ENCODE results near the gene CEP85L. TPM values are rescaled to one million over a fixed set of nuclear protein-coding genes. Genes with fewer than 3 reads are reported as not detected.

Gene CEP85L
- total RNA-seq, 1 experiment from 2014 or later, result 4.9 TPM

DNA sequence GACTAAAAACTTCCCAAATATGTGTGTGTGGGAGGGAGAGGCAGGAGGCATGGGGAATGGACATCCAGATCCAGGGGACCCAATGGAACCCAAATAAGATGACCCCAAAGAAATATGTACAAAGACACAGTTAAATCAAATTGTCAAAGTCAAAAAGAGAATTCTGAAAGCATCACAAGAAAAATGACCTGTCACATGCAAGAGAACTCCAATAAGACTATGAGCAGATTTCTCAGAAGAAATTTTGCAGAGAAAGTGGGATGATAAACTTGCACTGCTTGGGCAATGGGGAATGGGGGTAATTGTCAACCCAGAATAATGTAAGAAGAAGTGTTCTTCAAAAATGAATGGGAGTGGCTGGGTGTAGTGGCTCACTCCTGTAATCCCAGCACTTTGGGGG lies 162.8 kb downstream of the CEP85L start:
- TF ChIP-seq, protein P1, sequence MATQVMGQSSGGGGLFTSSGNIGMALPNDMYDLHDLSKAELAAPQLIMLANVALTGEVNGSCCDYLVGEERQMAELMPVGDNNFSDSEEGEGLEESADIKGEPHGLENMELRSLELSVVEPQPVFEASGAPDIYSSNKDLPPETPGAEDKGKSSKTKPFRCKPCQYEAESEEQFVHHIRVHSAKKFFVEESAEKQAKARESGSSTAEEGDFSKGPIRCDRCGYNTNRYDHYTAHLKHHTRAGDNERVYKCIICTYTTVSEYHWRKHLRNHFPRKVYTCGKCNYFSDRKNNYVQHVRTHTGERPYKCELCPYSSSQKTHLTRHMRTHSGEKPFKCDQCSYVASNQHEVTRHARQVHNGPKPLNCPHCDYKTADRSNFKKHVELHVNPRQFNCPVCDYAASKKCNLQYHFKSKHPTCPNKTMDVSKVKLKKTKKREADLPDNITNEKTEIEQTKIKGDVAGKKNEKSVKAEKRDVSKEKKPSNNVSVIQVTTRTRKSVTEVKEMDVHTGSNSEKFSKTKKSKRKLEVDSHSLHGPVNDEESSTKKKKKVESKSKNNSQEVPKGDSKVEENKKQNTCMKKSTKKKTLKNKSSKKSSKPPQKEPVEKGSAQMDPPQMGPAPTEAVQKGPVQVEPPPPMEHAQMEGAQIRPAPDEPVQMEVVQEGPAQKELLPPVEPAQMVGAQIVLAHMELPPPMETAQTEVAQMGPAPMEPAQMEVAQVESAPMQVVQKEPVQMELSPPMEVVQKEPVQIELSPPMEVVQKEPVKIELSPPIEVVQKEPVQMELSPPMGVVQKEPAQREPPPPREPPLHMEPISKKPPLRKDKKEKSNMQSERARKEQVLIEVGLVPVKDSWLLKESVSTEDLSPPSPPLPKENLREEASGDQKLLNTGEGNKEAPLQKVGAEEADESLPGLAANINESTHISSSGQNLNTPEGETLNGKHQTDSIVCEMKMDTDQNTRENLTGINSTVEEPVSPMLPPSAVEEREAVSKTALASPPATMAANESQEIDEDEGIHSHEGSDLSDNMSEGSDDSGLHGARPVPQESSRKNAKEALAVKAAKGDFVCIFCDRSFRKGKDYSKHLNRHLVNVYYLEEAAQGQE (IDR thresholded peaks at IDR 0.05; ENCODE audit: low read depth), result no peak
- no peak for TF ChIP-seq ZFX (IDR thresholded peaks at IDR 0.05)
- no peak for TF ChIP-seq ZNF274 (IDR thresholded peaks at IDR 0.05; ENCODE audit: low read depth, low read length)
- Histone ChIP-seq H3K9me3 (ENCODE audit: control insufficient read depth in 1 of 2, insufficient read depth in 1 of 2, low read depth in 1 of 2, low read length in 2 of 2) (no peaks in the 10 kb centered on the region), H2AFZ (ENCODE audit: low read depth, low read length, poor library complexity, severe bottlenecking) (no peak overlapping the region), H3K36me3 (ENCODE audit: control insufficient read depth in 1 of 2, insufficient read depth in 2 of 2, low read length in 2 of 2) (no peaks in the 10 kb centered on the region), H3K79me2 (ENCODE audit: insufficient read depth, low read length) (no peaks in the 10 kb centered on the region), H3K9ac (ENCODE audit: low read length) (no peak overlapping the region), H3K27me3 (ENCODE audit: insufficient read depth, low read length) (no peaks in the 10 kb centered on the region), H3K27ac (ENCODE audit: low read depth, low read length) (no peak overlapping the region), H4K20me1 (ENCODE audit: insufficient read depth) (no peaks in the 10 kb centered on the region), H3K9me2 (ENCODE audit: insufficient read depth) (no peaks in the 10 kb centered on the region; the same call in 1 of the 2 replicates), H3K4me1 (ENCODE audit: control insufficient read depth in 1 of 2, insufficient read depth in 2 of 2, low read length in 2 of 2) (no peaks in the 10 kb centered on the region), H3K4me3 (replicated peaks in 1 of 2; ENCODE audit: low read depth in 1 of 2, low read length in 2 of 2) (no peak overlapping the region), H3K4me2 (ENCODE audit: low read length) (no peak overlapping the region)
- POLR2A ChIA-PET, result no interaction called here
- DNase-seq (ENCODE audit: low read depth, low spot score) (no peak), ATAC-seq (no peak)
- BruUV-seq (replicated peaks), result no TSS peak
- RAD21 ChIA-PET (ENCODE audit: low non-redundant PET in 1 of 2, low total read pairs in 2 of 2, uncharacterized antibody in 2 of 2, unreplicated experiment in 2 of 2), result no interaction called here
- CTCF ChIA-PET, result no interaction called here
- intact Hi-C loops (cut with micrococcal nuclease), result no loop called here

DNA sequence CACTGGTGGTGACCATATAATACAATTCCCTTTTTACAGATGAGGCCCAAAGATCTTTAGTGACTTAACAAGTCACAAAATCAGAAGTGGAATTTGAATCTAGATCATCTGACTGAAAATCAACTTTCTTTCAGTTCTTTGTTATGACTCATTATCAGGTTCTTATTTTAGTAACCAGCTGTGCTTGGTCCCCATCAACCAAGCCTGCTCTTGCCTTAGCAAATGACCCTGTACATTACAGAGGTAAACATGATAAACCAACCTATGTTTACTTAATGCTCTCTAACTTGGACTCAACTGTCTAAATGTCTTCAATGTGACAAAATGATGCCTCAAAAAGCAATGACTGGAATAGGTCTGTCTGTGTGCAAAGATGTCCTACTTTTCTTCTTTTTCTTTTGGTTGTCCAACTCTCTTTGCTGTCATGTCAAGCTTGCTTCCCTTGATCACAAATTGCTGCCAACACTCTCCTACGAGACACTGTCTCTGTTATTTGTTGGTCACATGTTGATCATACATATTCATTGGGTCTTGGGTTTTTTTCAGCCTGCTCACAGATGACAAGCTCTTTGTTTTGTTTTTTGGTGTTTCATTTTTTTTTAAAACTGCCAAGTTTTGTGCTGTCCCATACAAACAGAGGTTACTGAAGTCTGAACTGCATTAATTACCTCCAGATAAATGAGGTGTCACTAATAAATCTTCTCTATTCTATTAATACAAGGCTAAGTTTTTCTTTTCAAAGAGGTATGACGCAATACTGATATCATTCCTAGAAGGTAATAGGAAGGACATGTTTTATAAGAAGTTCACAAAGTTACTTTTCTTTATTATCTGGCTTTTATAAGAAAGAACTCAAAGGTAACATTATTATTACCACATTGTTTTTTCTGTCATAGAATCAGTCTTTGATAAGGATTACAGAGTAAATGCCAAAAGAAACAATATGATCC lies 165.5 kb downstream of the CEP85L start:
- intact Hi-C loops (cut with micrococcal nuclease), result no loop called here

More for the DNA sequence above, 165.5 kb downstream of the CEP85L start:
- ATAC-seq, result no peak
- H3K27ac ChIP-seq (ENCODE audit: low read depth, low read length), result no peak overlapping the region
- H3K4me1 ChIP-seq (ENCODE audit: control insufficient read depth in 1 of 2, insufficient read depth in 2 of 2, low read length in 2 of 2), result no peaks in the 10 kb centered on the region
- no peaks in the 10 kb centered on the region for H3K79me2 ChIP-seq (ENCODE audit: insufficient read depth, low read length)
- ChIA-PET CTCF (no interaction called here), POLR2A (no interaction called here), RAD21 (ENCODE audit: low non-redundant PET in 1 of 2, low total read pairs in 2 of 2, uncharacterized antibody in 2 of 2, unreplicated experiment in 2 of 2) (no interaction called here)
- no peak for DNase-seq (ENCODE audit: low read depth, low spot score)
- H2AFZ ChIP-seq (ENCODE audit: low read depth, low read length, poor library complexity, severe bottlenecking), result no peak overlapping the region
- no peaks in the 10 kb centered on the region for H4K20me1 ChIP-seq (ENCODE audit: insufficient read depth)
- no peaks in the 10 kb centered on the region for H3K27me3 ChIP-seq (ENCODE audit: insufficient read depth, low read length)
- H3K9me2 ChIP-seq (ENCODE audit: insufficient read depth), result no peaks in the 10 kb centered on the region
- H3K36me3 ChIP-seq (ENCODE audit: control insufficient read depth in 1 of 2, insufficient read depth in 2 of 2, low read length in 2 of 2), result no peaks in the 10 kb centered on the region
- TF ChIP-seq SRF (IDR thresholded peaks at IDR 0.05; ENCODE audit: low read depth) (no peak), ZNF274 (IDR thresholded peaks at IDR 0.05; ENCODE audit: low read depth, low read length) (no peak), CBX3 (IDR thresholded peaks at IDR 0.05; ENCODE audit: low read depth) (no peak), ELF1 (IDR thresholded peaks at IDR 0.05; ENCODE audit: borderline replicate concordance, low read depth) (no peak), EZH2 (IDR thresholded peaks at IDR 0.05) (no peak)
- TF ChIP-seq, protein P2, sequence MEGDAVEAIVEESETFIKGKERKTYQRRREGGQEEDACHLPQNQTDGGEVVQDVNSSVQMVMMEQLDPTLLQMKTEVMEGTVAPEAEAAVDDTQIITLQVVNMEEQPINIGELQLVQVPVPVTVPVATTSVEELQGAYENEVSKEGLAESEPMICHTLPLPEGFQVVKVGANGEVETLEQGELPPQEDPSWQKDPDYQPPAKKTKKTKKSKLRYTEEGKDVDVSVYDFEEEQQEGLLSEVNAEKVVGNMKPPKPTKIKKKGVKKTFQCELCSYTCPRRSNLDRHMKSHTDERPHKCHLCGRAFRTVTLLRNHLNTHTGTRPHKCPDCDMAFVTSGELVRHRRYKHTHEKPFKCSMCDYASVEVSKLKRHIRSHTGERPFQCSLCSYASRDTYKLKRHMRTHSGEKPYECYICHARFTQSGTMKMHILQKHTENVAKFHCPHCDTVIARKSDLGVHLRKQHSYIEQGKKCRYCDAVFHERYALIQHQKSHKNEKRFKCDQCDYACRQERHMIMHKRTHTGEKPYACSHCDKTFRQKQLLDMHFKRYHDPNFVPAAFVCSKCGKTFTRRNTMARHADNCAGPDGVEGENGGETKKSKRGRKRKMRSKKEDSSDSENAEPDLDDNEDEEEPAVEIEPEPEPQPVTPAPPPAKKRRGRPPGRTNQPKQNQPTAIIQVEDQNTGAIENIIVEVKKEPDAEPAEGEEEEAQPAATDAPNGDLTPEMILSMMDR (IDR thresholded peaks at IDR 0.05 in 2 of 3, conservative IDR thresholded peaks at IDR 0.05 in 1 of 3; ENCODE audit: borderline replicate concordance in 1 of 3, insufficient read depth in 1 of 3, low read depth in 2 of 3, low read length in 2 of 3), result no peak
- H3K9ac ChIP-seq (ENCODE audit: low read length), result no peak overlapping the region
- no TSS peak for BruUV-seq (replicated peaks)
- no peak overlapping the region for H3K4me2 ChIP-seq (ENCODE audit: low read length)
- H3K4me3 ChIP-seq (replicated peaks in 1 of 2; ENCODE audit: low read depth in 1 of 2, low read length in 2 of 2), result no peak overlapping the region
- H3K9me3 ChIP-seq (ENCODE audit: control insufficient read depth in 1 of 2, insufficient read depth in 1 of 2, low read depth in 1 of 2, low read length in 2 of 2), result no peaks in the 10 kb centered on the region

Measured in HCT116 (cell line).